WERI-Rb-1 (cell line): ENCODE measurements around the gene CAPN2.

ENCODE experiments used
- DNase-seq: peaks from one replicate; pipeline ENCODE4 v3.0.0-alpha.2; 2020
- H3K27ac ChIP-seq: fragments of 250-450 bp; sonication (Bioruptor Pico); 2 replicates; pipeline ENCODE4 v1.5.1; 2020; ENCODE audit warnings: mild to moderate bottlenecking, moderate library complexity
- H3K27me3 ChIP-seq: fragments of 250-450 bp; sonication (Bioruptor Pico); 2 replicates; pipeline ENCODE4 v1.5.1; 2021; ENCODE audit warnings: mild to moderate bottlenecking, low read depth, moderate library complexity; ENCODE audit not compliant: insufficient read depth, severe bottlenecking
- H3K36me3 ChIP-seq: fragments of 250-450 bp; sonication (Bioruptor Pico); 2 replicates; pipeline ENCODE4 v1.5.1; 2020; ENCODE audit warnings: mild to moderate bottlenecking, moderate library complexity
- H3K4me3 ChIP-seq: 2 replicates; pipeline ENCODE4 v1.5.1; 2011; ENCODE audit warnings: low read depth, mild to moderate bottlenecking, control low read depth, low read length
- H3K9me3 ChIP-seq: fragments of 250-450 bp; sonication (Bioruptor Pico); 2 replicates; pipeline ENCODE4 v1.5.1; 2021; ENCODE audit warnings: mild to moderate bottlenecking, moderate library complexity; ENCODE audit not compliant: severe bottlenecking
- TF ChIP-seq, protein P1 (sequence below): IDR thresholded peaks from 2 replicates; pipeline ENCODE4 v1.5.1; 2011; ENCODE audit warnings: low read depth, mild to moderate bottlenecking, control low read depth, inconsistent platforms, low read length

Gene CAPN2

DNA sequence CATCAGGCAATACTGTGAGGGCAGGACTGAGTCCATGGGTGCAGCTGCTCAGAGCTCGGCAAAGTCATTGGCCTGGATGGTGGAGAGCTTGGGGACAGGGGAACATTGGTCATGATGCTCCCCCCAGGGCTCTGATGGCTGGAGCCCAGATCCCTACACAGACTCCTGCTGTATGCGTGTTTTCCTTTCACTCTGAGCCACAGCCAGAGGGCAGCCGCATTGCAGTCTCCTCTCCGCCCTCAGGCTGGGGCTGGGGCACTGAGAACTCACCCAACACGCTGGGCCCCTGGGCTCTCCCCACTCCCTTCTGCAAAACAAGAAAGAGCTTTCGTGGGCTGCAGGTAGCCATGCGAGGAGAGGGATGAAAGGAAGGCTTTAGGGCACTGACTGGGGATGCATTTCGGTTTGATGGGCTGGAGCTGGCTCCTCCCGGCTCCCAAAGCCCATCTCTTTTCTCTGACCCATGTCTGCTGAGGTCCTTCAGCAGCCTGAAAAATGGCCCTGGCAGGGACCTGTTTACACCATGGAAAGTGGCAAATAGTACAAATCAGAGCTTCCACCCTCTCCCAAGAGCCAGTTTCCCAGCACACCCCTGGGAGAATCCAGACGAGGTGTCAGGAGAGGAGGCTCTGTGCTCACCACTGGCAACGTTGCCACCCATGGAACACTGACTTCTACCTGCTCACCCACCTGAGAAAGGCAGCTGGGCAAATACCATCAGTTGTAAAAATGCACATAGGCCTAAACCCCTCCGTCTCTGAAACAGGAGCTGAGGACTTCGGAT, 43.8 kb downstream of the CAPN2 start:
- H3K27ac ChIP-seq = peak overlapping the region; percentile 56
- TF ChIP-seq, protein P1, sequence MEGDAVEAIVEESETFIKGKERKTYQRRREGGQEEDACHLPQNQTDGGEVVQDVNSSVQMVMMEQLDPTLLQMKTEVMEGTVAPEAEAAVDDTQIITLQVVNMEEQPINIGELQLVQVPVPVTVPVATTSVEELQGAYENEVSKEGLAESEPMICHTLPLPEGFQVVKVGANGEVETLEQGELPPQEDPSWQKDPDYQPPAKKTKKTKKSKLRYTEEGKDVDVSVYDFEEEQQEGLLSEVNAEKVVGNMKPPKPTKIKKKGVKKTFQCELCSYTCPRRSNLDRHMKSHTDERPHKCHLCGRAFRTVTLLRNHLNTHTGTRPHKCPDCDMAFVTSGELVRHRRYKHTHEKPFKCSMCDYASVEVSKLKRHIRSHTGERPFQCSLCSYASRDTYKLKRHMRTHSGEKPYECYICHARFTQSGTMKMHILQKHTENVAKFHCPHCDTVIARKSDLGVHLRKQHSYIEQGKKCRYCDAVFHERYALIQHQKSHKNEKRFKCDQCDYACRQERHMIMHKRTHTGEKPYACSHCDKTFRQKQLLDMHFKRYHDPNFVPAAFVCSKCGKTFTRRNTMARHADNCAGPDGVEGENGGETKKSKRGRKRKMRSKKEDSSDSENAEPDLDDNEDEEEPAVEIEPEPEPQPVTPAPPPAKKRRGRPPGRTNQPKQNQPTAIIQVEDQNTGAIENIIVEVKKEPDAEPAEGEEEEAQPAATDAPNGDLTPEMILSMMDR = no peak
- no peaks in the 10 kb centered on the region for H3K9me3 ChIP-seq
- H3K36me3 ChIP-seq = no peaks in the 10 kb centered on the region; the same call in 1 of the 2 replicates
- DNase-seq = no peak
- no peaks in the 10 kb centered on the region for H3K27me3 ChIP-seq
- H3K4me3 ChIP-seq = no peak overlapping the region

DNA sequence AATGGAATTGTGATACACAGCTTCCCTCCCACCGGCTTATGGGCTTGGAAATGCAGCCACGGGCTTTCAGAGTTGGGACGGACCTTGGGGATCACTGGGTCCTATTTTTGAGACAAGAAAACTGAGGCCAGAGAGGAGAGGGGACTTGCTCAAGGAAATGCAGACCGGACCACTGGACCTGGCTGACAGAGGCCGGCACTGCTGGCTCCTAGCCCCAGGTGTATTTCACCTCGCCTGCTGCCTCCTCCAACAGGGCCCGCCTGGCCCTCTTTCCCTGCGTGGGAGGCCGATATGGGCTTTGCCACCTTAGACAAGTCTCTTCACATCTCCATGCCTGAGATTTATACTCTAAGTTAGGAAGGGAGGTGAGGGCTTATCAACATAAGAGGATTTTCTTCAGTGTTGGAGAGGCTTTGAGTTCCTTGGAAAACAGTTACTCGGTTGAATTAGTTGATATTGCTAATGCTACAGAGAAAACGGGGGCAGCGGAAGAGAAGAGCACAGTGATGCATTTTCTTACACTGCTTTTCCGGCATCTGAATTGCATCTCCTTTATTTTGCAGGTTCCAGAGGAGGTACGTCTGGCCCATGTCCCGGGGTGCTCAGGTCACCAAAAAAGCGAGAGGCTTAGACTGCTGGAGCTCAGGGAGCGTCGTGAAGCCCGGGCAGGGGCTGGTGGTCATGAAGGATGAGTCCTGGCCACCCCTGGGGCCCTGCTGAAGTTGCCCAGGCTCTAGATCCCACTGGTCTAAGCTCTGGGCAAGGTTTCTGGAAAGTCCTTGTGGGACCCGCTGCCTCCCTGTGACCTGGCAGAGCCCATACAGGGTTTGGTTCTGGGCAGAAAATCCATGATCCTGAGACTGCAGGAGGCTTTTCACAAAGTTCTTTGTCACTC, 44.7 kb downstream of the CAPN2 start:
- Histone ChIP-seq H3K9me3 (no peaks in the 10 kb centered on the region), H3K27ac (peak overlapping the region; percentile 56), H3K27me3 (no peaks in the 10 kb centered on the region), H3K4me3 (peak overlapping the region; percentile 14; the same call in 1 of the 2 replicates), H3K36me3 (no peaks in the 10 kb centered on the region; the same call in 1 of the 2 replicates)
- TF ChIP-seq, protein P1 = no peak
- DNase-seq = peak; percentile 33

DNA sequence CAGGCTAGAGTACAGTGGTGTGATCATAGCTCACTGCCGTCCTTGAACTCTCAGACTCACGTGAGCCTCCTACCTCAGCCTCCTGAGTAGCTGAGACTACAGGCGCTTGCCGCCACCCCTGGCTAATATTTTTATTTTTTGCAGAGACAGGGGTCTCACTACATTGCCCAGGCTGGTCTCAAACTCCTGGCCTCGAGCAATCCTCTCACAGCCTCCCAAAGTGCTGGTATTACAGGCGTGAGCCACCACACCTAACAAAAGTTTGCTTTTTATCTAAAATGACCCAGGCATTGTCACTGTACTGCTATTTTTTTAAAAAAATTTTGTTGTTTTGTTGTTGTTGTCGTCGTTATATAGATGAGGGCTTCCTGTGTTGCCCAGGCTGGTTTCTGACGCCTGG, 46.4 kb downstream of the CAPN2 start:
- H3K4me3 ChIP-seq = no peak overlapping the region
- DNase-seq = no peak
- H3K36me3 ChIP-seq = no peaks in the 10 kb centered on the region; the same call in 1 of the 2 replicates
- no peaks in the 10 kb centered on the region for H3K9me3 ChIP-seq
- H3K27ac ChIP-seq = no peak overlapping the region
- H3K27me3 ChIP-seq = no peaks in the 10 kb centered on the region
- TF ChIP-seq, protein P1 = no peak

DNA sequence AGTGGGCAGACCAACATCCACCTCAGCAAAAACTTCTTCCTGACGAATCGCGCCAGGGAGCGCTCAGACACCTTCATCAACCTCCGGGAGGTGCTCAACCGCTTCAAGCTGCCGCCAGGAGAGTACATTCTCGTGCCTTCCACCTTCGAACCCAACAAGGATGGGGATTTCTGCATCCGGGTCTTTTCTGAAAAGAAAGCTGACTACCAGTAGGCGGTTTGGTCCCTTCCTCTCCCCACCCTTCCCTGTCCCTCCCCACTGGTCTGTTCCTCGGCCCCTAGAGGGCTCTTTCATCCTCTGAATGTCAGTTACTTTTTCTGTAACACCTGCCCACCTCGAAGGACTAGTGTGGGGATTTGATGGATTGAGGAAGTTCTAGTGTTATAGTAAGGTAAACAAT, 46.9 kb downstream of the CAPN2 start:
- no peak overlapping the region for H3K4me3 ChIP-seq
- no peak overlapping the region for H3K27ac ChIP-seq
- no peaks in the 10 kb centered on the region; the same call in 1 of the 2 replicates for H3K36me3 ChIP-seq
- TF ChIP-seq, protein P1 = no peak
- H3K27me3 ChIP-seq = no peaks in the 10 kb centered on the region
- no peaks in the 10 kb centered on the region for H3K9me3 ChIP-seq
- peak; percentile 8 for DNase-seq

DNA sequence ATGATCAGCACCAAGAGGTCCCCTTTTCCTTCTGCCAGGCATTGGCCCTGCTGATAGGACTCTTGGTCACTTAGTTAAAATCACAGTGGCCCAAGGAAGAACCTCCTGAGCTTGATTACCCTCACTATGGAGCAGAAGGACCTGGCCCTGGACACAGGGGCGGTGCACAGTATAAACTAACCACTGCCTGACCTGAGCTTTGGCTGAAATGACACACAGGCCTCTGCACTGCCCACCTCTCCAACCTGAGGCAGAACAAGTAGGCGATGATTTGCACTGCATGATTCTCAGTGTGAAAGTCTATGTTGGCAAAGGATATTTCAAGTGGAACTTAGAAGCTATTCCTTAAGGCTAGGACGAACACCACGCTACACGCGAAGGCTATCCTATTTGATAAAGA, 48.5 kb downstream of the CAPN2 start:
- H3K4me3 ChIP-seq = no peak overlapping the region
- H3K36me3 ChIP-seq = no peaks in the 10 kb centered on the region; the same call in 1 of the 2 replicates
- H3K27ac ChIP-seq = no peak overlapping the region
- H3K27me3 ChIP-seq = no peaks in the 10 kb centered on the region
- no peak for DNase-seq
- H3K9me3 ChIP-seq = no peaks in the 10 kb centered on the region
- TF ChIP-seq, protein P1 = no peak
